HL-60 (cell line): ENCODE data around the gene CALHM6.

Experiments used
- GABPA ChIP-seq: IDR thresholded peaks from 2 replicates; pipeline ENCODE4 v1.6.1; 2012; ENCODE audit warnings: low read depth
- POLR2AphosphoS5 ChIP-seq: IDR thresholded peaks from 2 replicates; pipeline ENCODE4 v1.6.1; 2012; ENCODE audit warnings: low read depth

GRCh38 chr6:116445102-116445501 is 16.1 kb upstream of the CALHM6 start:
- TF ChIP-seq POLR2AphosphoS5: no peak
- no peak for TF ChIP-seq GABPA
